ENCODE measurements around the gene SEMA4D. TPM values are rescaled to one million over a fixed set of nuclear protein-coding genes. Genes with fewer than 3 reads are reported as not detected.
"Not testable (repeated sequence)": the region's sequence is repeated elsewhere in the genome, so short reads cannot be mapped to it uniquely, and the experiment has no call there.

The SEMA4D gene
- total RNA-seq, 1 donor from 2014 or later, result 368 TPM

DNA sequence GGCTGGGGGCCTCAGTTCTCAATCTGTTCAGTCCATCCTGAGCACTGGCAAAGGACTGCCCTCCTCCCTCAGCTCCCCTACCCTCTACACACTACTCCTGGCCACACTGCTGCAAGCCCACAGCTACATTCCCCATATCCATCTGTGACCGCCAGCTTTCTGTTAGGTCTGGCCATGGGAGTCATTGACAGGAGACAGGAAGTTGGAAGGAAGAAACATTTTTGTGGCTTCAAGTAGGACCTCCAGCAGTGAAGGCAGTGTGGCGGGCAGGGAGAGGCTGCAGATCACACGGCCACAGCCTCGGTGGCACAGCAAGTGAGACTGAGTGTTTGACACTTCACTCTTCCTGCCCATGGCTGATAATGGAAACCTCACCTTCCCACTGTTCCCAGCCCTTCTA lies 123.7 kb downstream of the SEMA4D start:
- peaks cover 35% of the 10 kb centered on the region for H3K36me3 Mint-ChIP-seq (ENCODE audit: low read depth)
- no peaks in the 10 kb centered on the region for H3K9me3 Mint-ChIP-seq
- intact Hi-C loops (cut with micrococcal nuclease), result no loop called here
- H3K27me3 Mint-ChIP-seq, result no peaks in the 10 kb centered on the region
- H3K4me3 Mint-ChIP-seq, result no peak overlapping the region
- DNase-seq, result no peak
- H3K4me1 Mint-ChIP-seq, result peaks cover 31% of the 10 kb centered on the region
- H3K27ac Mint-ChIP-seq, result peak overlapping the region; percentile 79

DNA sequence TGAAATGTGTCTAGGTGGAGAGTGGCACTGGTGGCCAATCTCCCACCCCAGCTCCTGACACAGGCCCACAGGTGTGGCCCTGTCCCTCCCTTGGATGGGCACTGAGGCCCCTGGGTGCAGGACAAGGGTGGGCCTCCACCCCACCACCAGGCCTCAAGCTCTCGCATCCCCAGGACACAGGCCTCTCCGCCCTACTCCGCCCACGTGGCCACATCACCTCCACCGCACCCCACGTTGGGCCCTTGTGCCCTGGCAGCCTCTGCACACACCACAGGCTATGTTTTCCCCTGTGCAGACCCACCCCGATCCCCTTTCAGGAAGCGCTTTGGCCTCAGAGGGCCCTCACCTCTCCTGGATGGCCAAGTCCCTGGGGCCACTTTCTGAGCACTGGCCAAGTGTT lies 124.9 kb downstream of the SEMA4D start:
- H3K4me1 Mint-ChIP-seq, result peaks cover 26% of the 10 kb centered on the region
- intact Hi-C loops (cut with micrococcal nuclease), result no loop called here
- DNase-seq, result no peak
- no peak overlapping the region for H3K4me3 Mint-ChIP-seq
- H3K9me3 Mint-ChIP-seq, result no peaks in the 10 kb centered on the region
- H3K27ac Mint-ChIP-seq, result peak overlapping the region; percentile 79
- no peaks in the 10 kb centered on the region for H3K27me3 Mint-ChIP-seq
- H3K36me3 Mint-ChIP-seq (ENCODE audit: low read depth), result peaks cover 23% of the 10 kb centered on the region

DNA sequence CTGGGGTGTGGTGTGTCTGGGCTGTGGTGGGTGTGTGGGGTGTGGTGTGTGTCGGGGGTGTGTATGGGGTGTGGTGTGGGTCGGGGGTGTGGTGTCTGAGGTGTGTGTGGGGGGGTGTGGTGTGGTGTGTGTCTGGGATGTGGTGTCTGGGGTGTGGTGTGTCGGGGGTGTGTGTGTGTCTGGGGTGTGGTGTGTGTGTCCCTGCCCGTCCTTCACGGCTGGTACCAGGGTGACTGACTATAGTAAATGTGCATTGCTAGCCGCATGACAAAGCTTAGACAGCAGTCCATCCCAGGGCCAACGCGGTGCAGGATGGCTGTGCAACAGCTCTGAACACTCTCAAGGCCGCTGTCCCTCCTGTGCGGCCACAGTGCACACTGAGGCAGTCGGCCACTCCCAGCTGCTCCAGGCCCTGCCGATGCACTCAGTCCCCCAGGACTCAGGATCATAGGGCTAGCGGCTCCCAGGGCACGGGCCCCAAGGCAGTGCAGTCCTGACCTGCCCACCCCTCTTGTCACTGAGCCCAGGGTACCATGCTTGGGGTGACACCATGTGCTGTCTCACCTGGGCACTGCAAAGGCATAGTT lies 125.6 kb downstream of the SEMA4D start:
- Mint-ChIP-seq H3K4me1 (peaks cover 26% of the 10 kb centered on the region), H3K9me3 (no peaks in the 10 kb centered on the region), H3K27ac (peak overlapping the region; percentile 27), H3K27me3 (no peaks in the 10 kb centered on the region), H3K4me3 (no peak overlapping the region), H3K36me3 (ENCODE audit: low read depth) (peaks cover 16% of the 10 kb centered on the region)
- peak; percentile 80 for DNase-seq
- intact Hi-C loops (cut with micrococcal nuclease), result no loop called here

DNA sequence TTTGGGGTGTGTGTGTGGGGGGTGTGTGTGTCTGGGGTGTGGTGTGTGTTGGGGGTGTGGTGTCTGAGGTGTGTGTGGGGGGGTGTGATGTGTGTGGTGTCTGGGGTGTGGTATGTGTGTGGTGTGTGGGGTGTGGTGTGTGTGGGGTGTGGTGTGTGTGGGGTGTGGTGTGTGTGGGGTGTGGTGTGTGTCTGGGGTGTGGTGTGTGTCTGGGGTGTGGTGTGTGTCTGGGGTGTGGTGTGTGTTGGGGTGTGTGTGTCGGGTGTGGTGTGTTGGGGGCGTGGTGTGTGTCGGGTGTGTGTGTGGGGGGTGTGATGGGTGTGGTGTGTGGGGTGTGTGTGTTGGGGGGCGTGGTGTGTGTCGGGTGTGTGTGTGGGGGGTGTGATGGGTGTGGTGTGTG lies 126.1 kb downstream of the SEMA4D start:
- Mint-ChIP-seq H3K36me3 (ENCODE audit: low read depth) (peaks cover 11% of the 10 kb centered on the region), H3K4me1 (peaks cover 24% of the 10 kb centered on the region)
- H3K4me3 Mint-ChIP-seq; H3K27ac Mint-ChIP-seq; H3K9me3 Mint-ChIP-seq; H3K27me3 Mint-ChIP-seq; DNase-seq; intact Hi-C loops (cut with micrococcal nuclease): not testable (repeated sequence)

DNA sequence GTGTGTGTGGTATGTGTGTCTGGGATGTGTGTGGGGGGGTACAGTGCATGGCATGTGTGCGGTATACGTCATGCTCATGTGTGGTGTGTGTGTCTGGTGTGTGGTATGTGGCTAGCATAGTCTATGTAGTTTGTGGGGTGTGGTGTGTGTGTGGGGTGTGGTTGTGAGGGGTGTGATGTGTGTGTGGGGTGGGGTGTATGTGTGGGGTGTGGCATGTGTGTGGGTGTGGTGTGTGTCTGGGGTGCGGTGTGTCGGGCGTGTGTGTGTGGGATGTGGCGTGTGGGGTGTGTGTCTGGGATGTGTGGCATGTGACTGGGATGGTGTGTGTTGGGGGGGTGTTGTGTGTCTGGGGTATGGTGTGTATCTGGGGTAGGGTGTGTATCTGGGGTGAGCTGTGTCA lies 127.3 kb downstream of the SEMA4D start:
- Mint-ChIP-seq H3K36me3 (ENCODE audit: low read depth) (peaks cover 3% of the 10 kb centered on the region), H3K27ac (no peak overlapping the region), H3K4me3 (no peak overlapping the region), H3K27me3 (no peaks in the 10 kb centered on the region), H3K4me1 (peaks cover 17% of the 10 kb centered on the region), H3K9me3 (no peaks in the 10 kb centered on the region)
- intact Hi-C loops (cut with micrococcal nuclease), result no loop called here
- DNase-seq, result no peak

DNA sequence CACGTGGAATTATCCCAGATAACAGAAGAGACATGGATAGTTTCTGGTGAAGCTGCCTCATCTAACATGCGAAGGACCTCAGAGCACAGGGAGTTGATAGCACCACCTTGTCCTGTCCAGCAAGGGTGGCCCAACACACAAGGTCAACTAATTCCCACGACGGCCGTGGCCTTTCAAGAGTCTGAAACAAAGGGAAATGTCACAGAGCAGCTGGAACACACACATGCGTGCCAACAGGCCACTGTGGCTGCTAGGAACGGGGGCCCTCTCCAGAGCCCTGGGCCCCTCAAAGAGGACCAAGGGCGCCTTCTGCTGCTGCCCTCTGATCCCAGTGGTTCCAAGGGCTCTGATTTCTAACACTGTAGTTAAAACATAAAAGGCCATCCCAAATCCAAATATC lies 128.9 kb downstream of the SEMA4D start:
- H3K9me3 Mint-ChIP-seq, result no peaks in the 10 kb centered on the region
- peaks cover 1% of the 10 kb centered on the region for H3K36me3 Mint-ChIP-seq (ENCODE audit: low read depth)
- no peaks in the 10 kb centered on the region for H3K27me3 Mint-ChIP-seq
- intact Hi-C loops (cut with micrococcal nuclease), result no loop called here
- peaks cover 11% of the 10 kb centered on the region for H3K4me1 Mint-ChIP-seq
- peak overlapping the region; percentile 13 for H3K27ac Mint-ChIP-seq
- DNase-seq, result no peak
- no peak overlapping the region for H3K4me3 Mint-ChIP-seq

DNA sequence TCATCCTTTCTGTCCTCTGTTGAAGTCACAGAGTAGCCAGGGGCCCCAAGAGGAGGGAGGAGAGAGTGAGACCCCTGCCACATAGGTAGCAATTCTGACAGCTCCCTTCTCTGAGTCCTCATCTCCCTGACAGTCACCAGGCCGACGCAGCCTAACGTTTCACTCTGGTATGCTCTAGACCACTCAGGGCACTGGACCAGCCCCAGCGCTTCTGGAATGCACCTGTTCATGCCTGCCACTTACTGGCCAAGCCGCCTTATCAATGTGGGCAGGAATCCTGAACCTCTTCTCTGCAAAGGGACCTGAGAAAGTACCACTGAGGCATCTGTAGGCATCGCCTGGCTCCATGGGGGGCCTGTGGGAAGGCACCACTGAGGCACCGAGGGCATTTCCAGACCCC lies 129.4 kb downstream of the SEMA4D start:
- peak overlapping the region; percentile 52 for H3K27ac Mint-ChIP-seq
- no peaks in the 10 kb centered on the region for H3K27me3 Mint-ChIP-seq
- no peak for DNase-seq
- intact Hi-C loops (cut with micrococcal nuclease), result no loop called here
- H3K36me3 Mint-ChIP-seq (ENCODE audit: low read depth), result peaks cover 1% of the 10 kb centered on the region
- peaks cover 11% of the 10 kb centered on the region for H3K4me1 Mint-ChIP-seq
- no peaks in the 10 kb centered on the region for H3K9me3 Mint-ChIP-seq
- H3K4me3 Mint-ChIP-seq, result no peak overlapping the region

DNA sequence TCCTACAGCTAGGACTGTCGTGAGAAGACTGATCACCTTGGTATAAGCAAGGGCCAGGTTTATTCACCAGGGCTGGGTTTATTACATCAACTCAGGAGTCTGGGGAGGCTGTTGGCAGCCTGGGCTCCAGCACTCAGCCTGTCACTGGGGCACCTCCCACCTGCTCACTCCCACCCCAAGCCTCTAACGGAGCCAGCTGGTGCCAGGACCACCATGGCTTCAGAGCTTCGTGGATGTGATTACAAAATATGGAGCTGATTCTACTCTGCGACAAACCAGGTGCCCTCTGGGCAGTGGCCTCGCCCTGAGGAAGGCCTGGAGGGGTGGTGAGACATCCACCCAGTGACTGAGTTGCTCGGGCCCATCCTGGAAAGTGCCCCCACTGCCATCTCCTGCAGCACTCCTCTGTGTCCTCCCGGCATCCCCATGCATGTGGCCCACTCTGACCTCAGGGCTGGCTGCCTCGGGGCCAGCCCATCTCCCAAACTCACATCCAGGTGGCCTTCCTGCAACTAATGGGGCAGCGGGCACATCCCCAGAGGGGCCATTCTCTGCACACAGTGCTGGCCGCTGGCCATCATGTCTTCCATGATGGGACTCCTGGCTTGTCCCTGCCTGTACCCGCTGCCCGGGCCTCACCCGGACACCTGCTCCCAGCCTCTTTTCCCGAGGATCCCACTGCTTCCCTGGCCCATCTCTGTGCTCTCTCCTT lies 130.0 kb downstream of the SEMA4D start:
- Mint-ChIP-seq H3K9me3 (no peaks in the 10 kb centered on the region), H3K36me3 (ENCODE audit: low read depth) (peaks cover 3% of the 10 kb centered on the region), H3K4me1 (peaks cover 7% of the 10 kb centered on the region), H3K4me3 (no peak overlapping the region), H3K27me3 (no peaks in the 10 kb centered on the region), H3K27ac (peak overlapping the region; percentile 52)
- no peak for DNase-seq
- intact Hi-C loops (cut with micrococcal nuclease), result no loop called here

DNA sequence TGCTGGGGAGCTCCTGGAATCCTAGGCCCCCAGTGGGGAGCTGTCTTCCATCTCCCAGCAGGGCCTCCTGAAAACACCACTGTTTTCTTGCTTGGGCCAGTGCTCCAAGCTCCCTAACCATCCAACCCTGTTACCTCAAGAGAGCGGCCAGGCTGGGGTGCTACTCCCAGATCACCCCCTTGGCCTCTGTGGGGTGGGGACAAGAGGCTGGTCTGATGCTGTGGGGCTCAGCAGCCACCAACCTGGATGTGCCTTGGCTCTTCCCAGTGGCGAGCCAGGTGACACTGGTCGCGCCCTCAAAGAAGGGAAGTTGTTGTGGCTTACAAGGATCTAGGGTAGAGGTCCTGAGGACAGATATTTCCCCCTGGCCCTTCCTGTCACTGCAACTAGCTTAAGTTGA lies 130.6 kb downstream of the SEMA4D start:
- Mint-ChIP-seq H3K27me3 (no peaks in the 10 kb centered on the region), H3K27ac (no peak overlapping the region), H3K9me3 (no peaks in the 10 kb centered on the region), H3K4me1 (peaks cover 5% of the 10 kb centered on the region), H3K4me3 (no peak overlapping the region), H3K36me3 (ENCODE audit: low read depth) (peaks cover 3% of the 10 kb centered on the region)
- intact Hi-C loops (cut with micrococcal nuclease), result no loop called here
- DNase-seq, result no peak

DNA sequence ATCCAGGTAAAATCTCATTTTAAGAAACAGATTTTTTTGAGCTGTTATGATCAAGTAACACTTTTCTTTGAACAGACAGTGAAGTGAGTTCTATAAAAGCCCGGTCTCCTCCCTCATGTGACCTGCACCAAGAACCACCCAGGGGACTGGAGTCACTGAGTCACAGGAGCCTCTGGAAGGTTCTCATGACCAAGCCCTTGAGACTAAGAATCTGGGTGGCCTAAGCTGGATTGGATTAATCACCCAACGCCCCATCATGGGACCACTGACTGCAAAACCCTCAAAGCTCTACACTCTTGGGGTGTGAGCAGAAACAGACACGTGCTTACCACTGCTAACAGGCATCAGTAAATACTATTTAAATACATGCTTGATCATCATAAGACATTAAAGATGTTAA lies 131.2 kb downstream of the SEMA4D start:
- Mint-ChIP-seq H3K9me3 (no peaks in the 10 kb centered on the region), H3K36me3 (ENCODE audit: low read depth) (peaks cover 5% of the 10 kb centered on the region), H3K4me3 (no peak overlapping the region), H3K27ac (no peak overlapping the region), H3K27me3 (no peaks in the 10 kb centered on the region), H3K4me1 (peaks cover 4% of the 10 kb centered on the region)
- intact Hi-C loops (cut with micrococcal nuclease), result no loop called here
- DNase-seq, result no peak

DNA sequence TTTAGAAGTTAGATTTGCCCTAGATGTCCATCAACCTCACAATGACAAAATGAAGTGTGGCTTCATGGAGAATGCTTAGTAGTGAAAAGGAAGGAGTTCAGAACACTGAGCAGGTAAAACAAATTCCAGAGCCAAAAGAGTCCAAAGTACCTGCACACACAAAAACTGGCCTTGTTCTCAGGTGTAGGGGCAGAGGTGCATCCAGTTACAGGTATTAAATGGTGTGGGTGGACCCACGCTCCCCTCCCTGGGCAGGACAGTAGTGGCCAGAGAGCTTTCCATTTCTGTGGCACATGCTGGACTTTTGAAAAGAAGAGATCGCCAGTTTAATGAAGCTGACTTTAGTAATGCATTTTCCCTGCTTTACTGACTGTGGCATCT lies 132.4 kb downstream of the SEMA4D start:
- Mint-ChIP-seq H3K36me3 (ENCODE audit: low read depth) (peaks cover 17% of the 10 kb centered on the region), H3K9me3 (no peaks in the 10 kb centered on the region), H3K4me1 (peaks cover 5% of the 10 kb centered on the region), H3K27ac (no peak overlapping the region), H3K4me3 (no peak overlapping the region), H3K27me3 (no peaks in the 10 kb centered on the region)
- DNase-seq, result no peak
- intact Hi-C loops (cut with micrococcal nuclease), result no loop called here

DNA sequence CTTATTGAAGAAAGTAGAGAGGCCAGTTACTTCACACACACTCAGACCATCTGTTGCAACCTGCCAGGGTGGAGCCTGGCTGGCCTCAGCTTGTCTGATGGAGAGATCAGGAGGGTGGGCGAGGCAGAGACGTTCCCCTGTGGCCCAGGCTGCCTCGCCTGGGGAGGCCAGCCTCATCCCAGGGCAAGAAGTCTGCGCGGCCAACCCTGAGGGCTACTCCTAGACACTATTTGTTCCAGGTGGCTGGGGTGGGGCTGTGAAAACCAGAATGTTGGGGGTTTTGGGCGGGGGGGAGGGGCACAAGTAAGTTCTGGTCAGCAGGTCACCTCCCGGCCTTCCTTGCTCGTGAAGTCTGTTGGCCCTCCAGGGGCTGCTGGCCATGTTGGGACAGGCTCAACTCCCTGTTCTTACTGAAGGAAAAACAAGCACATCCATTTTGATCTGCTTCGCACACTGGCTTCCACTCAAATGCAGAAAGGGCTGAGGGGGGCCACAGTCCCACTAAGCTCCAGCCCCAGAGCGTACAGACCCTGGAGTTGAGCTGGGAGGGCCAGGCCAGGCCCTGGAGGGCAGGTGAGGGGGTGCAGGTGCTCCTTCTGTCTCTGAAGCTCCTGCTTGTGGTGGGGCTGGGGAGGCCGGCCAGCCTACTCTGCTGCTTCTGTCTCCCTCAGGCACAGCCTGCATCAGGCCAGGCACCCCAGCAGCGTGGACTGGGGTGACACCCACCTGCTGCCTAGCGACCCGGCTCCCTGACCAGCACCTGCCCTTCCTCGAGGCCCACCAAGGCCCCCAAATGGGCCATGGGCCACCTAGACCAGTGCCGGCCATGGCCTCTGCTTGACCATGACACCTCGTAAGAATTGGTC lies 133.0 kb downstream of the SEMA4D start:
- intact Hi-C loops (cut with micrococcal nuclease), result no loop called here
- peaks cover 8% of the 10 kb centered on the region for H3K4me1 Mint-ChIP-seq
- DNase-seq, result no peak
- no peaks in the 10 kb centered on the region for H3K9me3 Mint-ChIP-seq
- H3K27me3 Mint-ChIP-seq, result no peaks in the 10 kb centered on the region
- no peak overlapping the region for H3K4me3 Mint-ChIP-seq
- H3K27ac Mint-ChIP-seq, result peak overlapping the region; percentile 48
- peaks cover 22% of the 10 kb centered on the region for H3K36me3 Mint-ChIP-seq (ENCODE audit: low read depth)

DNA sequence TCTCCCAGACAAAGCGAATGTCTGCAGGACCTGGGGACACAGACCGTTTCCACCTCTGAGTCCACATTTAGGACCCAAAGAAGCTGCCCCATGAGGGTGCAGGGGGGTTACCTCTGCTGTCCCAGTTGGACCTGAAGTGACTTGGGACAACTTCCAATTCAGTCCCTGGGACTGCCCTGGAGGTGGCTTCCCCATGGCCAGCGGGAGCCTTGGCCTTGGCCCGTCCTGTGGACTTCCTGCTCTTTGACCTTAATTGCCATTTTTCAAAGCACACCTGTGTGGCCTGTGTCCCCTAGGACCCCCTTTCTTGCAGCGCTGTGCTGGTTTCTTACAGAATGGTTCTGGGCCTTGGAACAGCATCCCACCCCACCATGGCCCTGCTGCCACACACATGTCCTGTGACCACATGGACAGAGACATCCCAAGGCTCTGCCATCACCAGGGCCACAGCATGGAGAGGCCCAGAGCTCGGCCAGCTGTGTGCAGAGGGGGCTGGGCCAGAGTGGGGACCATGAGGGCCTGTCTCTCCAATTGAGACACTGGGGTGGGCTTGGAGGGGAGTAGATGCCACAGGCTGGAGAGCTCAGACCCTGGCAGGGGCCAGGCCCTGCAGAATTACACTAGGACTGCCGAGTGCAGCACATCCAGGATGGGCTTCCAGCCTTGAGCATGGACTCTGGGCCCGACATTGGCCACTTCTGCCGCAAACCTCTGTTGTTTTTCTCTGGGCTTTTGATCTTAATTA lies 133.8 kb downstream of the SEMA4D start:
- peaks cover 26% of the 10 kb centered on the region for H3K36me3 Mint-ChIP-seq (ENCODE audit: low read depth)
- DNase-seq, result no peak
- no peak overlapping the region for H3K4me3 Mint-ChIP-seq
- intact Hi-C loops (cut with micrococcal nuclease), result no loop called here
- H3K27me3 Mint-ChIP-seq, result no peaks in the 10 kb centered on the region
- peaks cover 8% of the 10 kb centered on the region for H3K4me1 Mint-ChIP-seq
- H3K9me3 Mint-ChIP-seq, result no peaks in the 10 kb centered on the region
- H3K27ac Mint-ChIP-seq, result peak overlapping the region; percentile 48

DNA sequence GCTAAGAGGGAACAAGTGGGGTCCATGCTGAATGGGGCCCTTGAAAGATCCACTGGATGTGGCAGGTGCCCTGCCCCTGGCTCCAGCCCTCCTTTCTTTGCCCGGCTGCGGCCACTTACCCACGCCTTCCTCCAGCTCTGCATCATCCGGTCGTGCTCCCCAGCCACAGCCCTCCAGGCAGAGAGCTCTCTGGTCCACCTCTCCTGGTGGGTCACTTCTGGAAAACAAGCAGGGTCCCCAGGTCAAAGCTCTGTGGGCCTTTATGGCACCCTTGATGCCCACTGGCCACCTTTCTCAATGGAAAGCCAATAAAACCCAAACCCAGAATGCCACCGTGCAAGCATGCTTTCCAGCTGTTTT lies 134.6 kb downstream of the SEMA4D start:
- peaks cover 8% of the 10 kb centered on the region for H3K4me1 Mint-ChIP-seq
- H3K27ac Mint-ChIP-seq, result no peak overlapping the region
- intact Hi-C loops (cut with micrococcal nuclease), result no loop called here
- peaks cover 33% of the 10 kb centered on the region for H3K36me3 Mint-ChIP-seq (ENCODE audit: low read depth)
- H3K4me3 Mint-ChIP-seq, result no peak overlapping the region
- DNase-seq, result no peak
- no peaks in the 10 kb centered on the region for H3K27me3 Mint-ChIP-seq
- no peaks in the 10 kb centered on the region for H3K9me3 Mint-ChIP-seq

All from activated CD4-positive, alpha-beta T cell treated with anti-CD3 and anti-CD28 coated beads, Interleukin-2, amount 10 ng/mL, durations not matched to agents 24 days and 14 days (primary cell).